Bronchial epithelial cell (primary cell): Measurements from ENCODE around the gene LDB3. TPM values are rescaled to one million over a fixed set of nuclear protein-coding genes. Genes with fewer than 3 reads are reported as not detected.

Experiments
- DNase-seq: peaks from one replicate; pipeline ENCODE4 v3.0.0-alpha.2; 2010; ENCODE audit warnings: low read depth
- FAIRE-seq: peaks from 2 replicates; lab custom pipeline; 2011; peaks lifted over from hg19 to GRCh38; lab: Jason Lieb, UNC
- H3K27me3 ChIP-seq: 2 replicates; pipeline ENCODE4 v1.5.1; 2011; ENCODE audit warnings: low read length; ENCODE audit not compliant: control insufficient read depth, insufficient read depth
- H3K36me3 ChIP-seq: 2 replicates; pipeline ENCODE4 v1.5.1; 2011; ENCODE audit warnings: low read length; ENCODE audit not compliant: control insufficient read depth, insufficient read depth
- H3K4me3 ChIP-seq: 2 replicates; pipeline ENCODE4 v1.5.1; 2011; ENCODE audit warnings: mild to moderate bottlenecking, low read depth, low read length, control low read depth
- CTCF ChIP-seq: IDR thresholded peaks from 2 replicates; pipeline ENCODE4 v1.5.1; 2011; ENCODE audit warnings: mild to moderate bottlenecking, moderate library complexity, low read length, control low read depth, inconsistent platforms; ENCODE audit not compliant: insufficient read depth, severe bottlenecking
- total RNA-seq: library from RNA; depleted of rRNA; stranded (reverse); fragments of >200 nt; gene quantifications from 2 replicates; pipeline ENCODE4 v1.2.1, GENCODE V29; 2014

LDB3 gene
- total RNA-seq, 1 donor from 2014 or later, result not detected

- TF ChIP-seq CTCF, result no peak
- Histone ChIP-seq H3K36me3 (no peaks in the 10 kb centered on the region), H3K4me3 (no peak overlapping the region), H3K27me3 (no peaks in the 10 kb centered on the region)
- DNase-seq (no peak), FAIRE-seq (no peak)
Observed at GRCh38 chr10:86715836-86716235, 47.5 kb downstream of the LDB3 start.

DNA sequence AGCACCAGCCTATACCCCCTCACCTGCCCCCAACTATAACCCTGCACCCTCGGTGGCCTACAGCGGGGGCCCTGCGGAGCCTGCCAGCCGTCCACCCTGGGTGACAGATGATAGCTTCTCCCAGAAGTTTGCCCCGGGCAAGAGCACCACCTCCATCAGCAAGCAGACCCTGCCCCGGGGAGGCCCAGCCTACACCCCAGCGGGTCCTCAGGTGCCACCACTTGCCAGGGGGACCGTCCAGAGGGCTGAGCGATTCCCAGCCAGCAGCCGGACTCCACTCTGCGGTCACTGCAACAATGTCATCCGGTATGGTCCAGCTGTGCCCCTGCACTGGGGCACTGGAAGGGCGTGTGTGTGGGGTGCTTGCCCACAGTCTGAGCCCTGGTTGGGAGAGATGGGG is 48.2 kb downstream of the LDB3 start:
- Histone ChIP-seq H3K27me3 (peaks cover 2% of the 10 kb centered on the region), H3K36me3 (no peaks in the 10 kb centered on the region), H3K4me3 (no peak overlapping the region)
- FAIRE-seq (no peak), DNase-seq (no peak)
- no peak for TF ChIP-seq CTCF

GRCh38 chr10:86718556-86718955 is 50.2 kb downstream of the LDB3 start:
- Histone ChIP-seq H3K36me3 (no peaks in the 10 kb centered on the region), H3K4me3 (no peak overlapping the region), H3K27me3 (peaks cover 3% of the 10 kb centered on the region)
- TF ChIP-seq CTCF, result no peak
- DNase-seq, result no peak
- FAIRE-seq, result no peak

DNA sequence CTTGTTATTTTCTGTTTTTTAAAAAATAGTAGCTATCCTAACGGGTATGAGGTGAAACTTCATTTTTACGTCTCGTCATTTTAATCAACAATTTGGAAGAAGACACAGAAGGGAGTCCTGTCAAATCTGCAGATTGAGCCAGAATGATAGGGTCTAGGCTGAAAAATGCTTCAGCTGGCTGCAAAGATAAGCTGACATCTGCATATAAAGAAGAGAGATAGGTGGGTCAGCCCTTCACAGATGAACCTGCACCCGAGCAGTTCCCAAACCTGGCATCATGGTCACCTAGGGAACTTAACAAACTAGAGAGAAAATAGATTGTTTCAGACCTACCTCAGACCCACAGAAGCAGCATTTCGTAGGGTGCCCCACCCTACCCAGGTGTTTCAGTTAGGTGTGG is 52.9 kb downstream of the LDB3 start:
- DNase-seq (no peak), FAIRE-seq (no peak)
- Histone ChIP-seq H3K36me3 (no peaks in the 10 kb centered on the region), H3K27me3 (peaks cover 3% of the 10 kb centered on the region), H3K4me3 (no peak overlapping the region)
- TF ChIP-seq CTCF, result no peak

DNA sequence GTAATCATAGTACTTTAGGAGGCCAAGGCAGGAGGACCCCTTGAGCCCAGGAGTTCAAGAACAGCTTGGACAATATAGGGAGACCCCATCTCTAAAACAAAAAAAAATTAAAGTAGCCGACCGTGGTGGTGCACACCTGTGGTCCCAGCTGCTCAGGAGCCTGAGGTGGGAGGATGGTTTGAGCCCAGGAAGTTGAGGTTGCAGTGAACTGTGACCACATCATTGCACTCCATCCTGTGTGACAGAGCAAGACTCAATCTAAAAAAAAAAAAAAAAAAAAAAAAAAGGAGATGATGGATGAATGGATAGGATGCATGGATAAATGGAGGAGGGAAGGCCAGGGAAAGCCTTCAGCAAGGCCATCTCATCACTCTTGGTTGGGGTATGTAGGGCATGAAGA is 54.7 kb downstream of the LDB3 start:
- H3K27me3 ChIP-seq, result peaks cover 3% of the 10 kb centered on the region
- no peak overlapping the region for H3K4me3 ChIP-seq
- TF ChIP-seq CTCF, result no peak
- no peak for FAIRE-seq
- no peak for DNase-seq
- no peaks in the 10 kb centered on the region for H3K36me3 ChIP-seq

GRCh38 chr10:86724445-86724844 is 56.1 kb downstream of the LDB3 start:
- Histone ChIP-seq H3K27me3 (peaks cover 3% of the 10 kb centered on the region), H3K36me3 (no peaks in the 10 kb centered on the region), H3K4me3 (no peak overlapping the region)
- no peak for TF ChIP-seq CTCF
- FAIRE-seq, result no peak
- DNase-seq, result no peak
